Measurements from ENCODE around the gene NPAS2. TPM values are rescaled to one million over a fixed set of nuclear protein-coding genes. Genes with fewer than 3 reads are reported as not detected.

Gene NPAS2
- total RNA-seq, 1 donor from 2014 or later, result 39.4 TPM

DNA sequence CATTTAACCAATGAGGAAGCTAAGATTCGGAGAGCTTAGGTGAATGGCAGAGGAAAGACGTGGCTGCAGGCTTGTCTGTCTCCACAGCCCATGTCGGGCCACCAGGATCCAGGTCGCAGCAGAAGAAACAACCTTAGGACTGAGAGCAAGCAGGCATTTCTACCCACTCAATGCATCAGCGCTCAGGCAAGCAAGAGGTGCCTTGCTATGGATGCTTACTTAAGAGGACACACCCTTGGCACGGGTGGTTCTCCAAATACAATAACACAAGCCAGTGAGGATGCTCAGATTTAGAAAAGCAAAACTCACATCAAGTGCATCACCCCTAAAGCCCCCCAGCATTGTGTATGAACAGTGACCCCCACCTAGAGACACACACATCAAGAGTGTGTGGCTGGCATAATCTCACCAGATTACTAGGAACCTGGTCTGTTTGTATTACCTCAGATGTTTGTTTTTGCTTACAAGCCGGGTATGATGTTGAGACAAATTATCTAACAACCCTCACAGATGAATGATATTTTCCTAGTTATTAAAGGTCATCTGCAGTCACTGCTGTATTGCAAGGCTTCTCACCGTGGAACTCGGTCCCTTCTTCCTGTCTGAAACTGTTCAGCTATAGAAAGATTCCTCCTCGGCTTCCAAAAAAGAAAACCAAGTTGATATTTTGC is 34.2 kb upstream of the NPAS2 start:
- no peaks in the 10 kb centered on the region for H3K79me2 ChIP-seq (ENCODE audit: low read depth)
- no peak overlapping the region for H3K4me2 ChIP-seq

DNA sequence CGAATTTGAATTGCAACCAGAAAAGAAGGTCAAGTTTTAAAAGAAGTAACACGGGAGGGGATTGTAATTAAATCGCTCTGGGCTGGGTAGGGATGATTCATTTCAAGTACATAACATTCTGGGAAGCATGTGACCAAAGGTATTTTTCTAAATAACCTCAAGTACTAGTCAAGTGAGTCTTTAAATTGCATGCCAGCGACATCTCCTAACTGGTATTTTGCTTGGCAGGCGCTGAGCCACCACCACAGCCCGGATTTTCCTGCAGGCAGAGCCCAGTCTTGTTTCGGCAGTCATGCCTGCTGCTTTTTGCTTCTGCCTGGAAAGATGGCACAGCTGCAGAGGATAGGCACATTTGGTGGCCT is 33.7 kb upstream of the NPAS2 start:
- Histone ChIP-seq H2AFZ (replicated peaks) (no peak overlapping the region), H3K4me3 (no peak overlapping the region), H3K4me2 (no peak overlapping the region), H3K9me3 (ENCODE audit: low read depth) (no peaks in the 10 kb centered on the region), H3K36me3 (no peaks in the 10 kb centered on the region), H3K4me1 (peaks cover 7% of the 10 kb centered on the region), H3K27ac (no peak overlapping the region), H4K20me1 (ENCODE audit: low read depth) (no peaks in the 10 kb centered on the region), H3K27me3 (no peaks in the 10 kb centered on the region), H3K9ac (no peak overlapping the region), H3K79me2 (ENCODE audit: low read depth) (no peaks in the 10 kb centered on the region), H3F3A (ENCODE audit: low read depth) (no peaks in the 10 kb centered on the region)
- TF ChIP-seq, protein P1, sequence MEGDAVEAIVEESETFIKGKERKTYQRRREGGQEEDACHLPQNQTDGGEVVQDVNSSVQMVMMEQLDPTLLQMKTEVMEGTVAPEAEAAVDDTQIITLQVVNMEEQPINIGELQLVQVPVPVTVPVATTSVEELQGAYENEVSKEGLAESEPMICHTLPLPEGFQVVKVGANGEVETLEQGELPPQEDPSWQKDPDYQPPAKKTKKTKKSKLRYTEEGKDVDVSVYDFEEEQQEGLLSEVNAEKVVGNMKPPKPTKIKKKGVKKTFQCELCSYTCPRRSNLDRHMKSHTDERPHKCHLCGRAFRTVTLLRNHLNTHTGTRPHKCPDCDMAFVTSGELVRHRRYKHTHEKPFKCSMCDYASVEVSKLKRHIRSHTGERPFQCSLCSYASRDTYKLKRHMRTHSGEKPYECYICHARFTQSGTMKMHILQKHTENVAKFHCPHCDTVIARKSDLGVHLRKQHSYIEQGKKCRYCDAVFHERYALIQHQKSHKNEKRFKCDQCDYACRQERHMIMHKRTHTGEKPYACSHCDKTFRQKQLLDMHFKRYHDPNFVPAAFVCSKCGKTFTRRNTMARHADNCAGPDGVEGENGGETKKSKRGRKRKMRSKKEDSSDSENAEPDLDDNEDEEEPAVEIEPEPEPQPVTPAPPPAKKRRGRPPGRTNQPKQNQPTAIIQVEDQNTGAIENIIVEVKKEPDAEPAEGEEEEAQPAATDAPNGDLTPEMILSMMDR (IDR thresholded peaks at IDR 0.05), result no peak
- TF ChIP-seq EZH2 (IDR thresholded peaks at IDR 0.05) (no peak), EZH2phosphoT487 (IDR thresholded peaks at IDR 0.05) (no peak)
- no peak for DNase-seq (ENCODE audit: low spot score)
- Mint-ChIP-seq H3K27ac (no peak overlapping the region), H3K9me3 (peaks cover 2% of the 10 kb centered on the region), H3K4me1 (no peaks in the 10 kb centered on the region), H3K4me3 (no peak overlapping the region), H3K27me3 (ENCODE audit: insufficient read depth, low read depth) (peaks cover 5% of the 10 kb centered on the region), H3K36me3 (no peaks in the 10 kb centered on the region)

More for the DNA sequence above, 34.2 kb upstream of the NPAS2 start:
- H3K27me3 ChIP-seq, result no peaks in the 10 kb centered on the region
- no peaks in the 10 kb centered on the region for H3K36me3 ChIP-seq
- peaks cover 2% of the 10 kb centered on the region for H3K9me3 Mint-ChIP-seq
- no peak overlapping the region for H3K4me3 Mint-ChIP-seq
- no peaks in the 10 kb centered on the region for H3K4me1 Mint-ChIP-seq
- H3K4me3 ChIP-seq, result no peak overlapping the region
- H3K4me1 ChIP-seq, result peaks cover 7% of the 10 kb centered on the region
- no peaks in the 10 kb centered on the region for H3F3A ChIP-seq (ENCODE audit: low read depth)
- H3K27ac Mint-ChIP-seq, result no peak overlapping the region
- no peaks in the 10 kb centered on the region for H3K9me3 ChIP-seq (ENCODE audit: low read depth)
- H4K20me1 ChIP-seq (ENCODE audit: low read depth), result no peaks in the 10 kb centered on the region
- TF ChIP-seq EZH2phosphoT487 (IDR thresholded peaks at IDR 0.05) (no peak), EZH2 (IDR thresholded peaks at IDR 0.05) (no peak)
- TF ChIP-seq, protein P1 (IDR thresholded peaks at IDR 0.05), result no peak
- H3K27ac ChIP-seq, result no peak overlapping the region
- no peak overlapping the region for H3K9ac ChIP-seq
- peaks cover 5% of the 10 kb centered on the region for H3K27me3 Mint-ChIP-seq (ENCODE audit: insufficient read depth, low read depth)
- H3K36me3 Mint-ChIP-seq, result no peaks in the 10 kb centered on the region
- H2AFZ ChIP-seq (replicated peaks), result no peak overlapping the region
- no peak for DNase-seq (ENCODE audit: low spot score)

DNA sequence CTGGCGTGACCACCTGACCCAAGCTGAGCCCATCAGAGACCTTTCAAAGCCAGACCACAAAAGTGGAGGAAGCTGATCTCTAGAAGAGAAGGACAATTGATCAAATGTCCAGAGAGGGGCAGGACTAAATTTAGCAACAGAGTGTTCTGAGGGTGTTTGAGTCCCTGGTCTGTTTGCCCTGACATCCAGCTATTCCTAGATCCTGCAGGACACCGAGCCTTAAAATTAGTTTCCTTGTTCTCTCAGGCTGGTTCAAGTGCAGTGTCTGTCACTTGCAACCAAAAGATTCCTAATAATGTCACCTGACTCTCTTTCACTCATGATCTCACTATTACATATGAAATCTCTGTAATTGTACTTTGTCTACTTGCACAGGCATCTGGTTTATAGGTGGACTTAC is 33.0 kb upstream of the NPAS2 start:
- no peak for TF ChIP-seq EZH2 (IDR thresholded peaks at IDR 0.05)
- TF ChIP-seq, protein P1 (IDR thresholded peaks at IDR 0.05), result no peak
- TF ChIP-seq EZH2phosphoT487 (IDR thresholded peaks at IDR 0.05), result no peak
- Mint-ChIP-seq H3K27me3 (ENCODE audit: insufficient read depth, low read depth) (peaks cover 6% of the 10 kb centered on the region), H3K36me3 (no peaks in the 10 kb centered on the region), H3K27ac (no peak overlapping the region), H3K4me1 (no peaks in the 10 kb centered on the region), H3K4me3 (no peak overlapping the region), H3K9me3 (peaks cover 2% of the 10 kb centered on the region)
- Histone ChIP-seq H3K79me2 (ENCODE audit: low read depth) (no peaks in the 10 kb centered on the region), H3F3A (ENCODE audit: low read depth) (no peaks in the 10 kb centered on the region), H3K27ac (no peak overlapping the region), H3K4me2 (no peak overlapping the region), H3K36me3 (no peaks in the 10 kb centered on the region), H3K4me1 (peaks cover 4% of the 10 kb centered on the region), H3K4me3 (no peak overlapping the region), H2AFZ (replicated peaks) (no peak overlapping the region), H4K20me1 (ENCODE audit: low read depth) (no peaks in the 10 kb centered on the region), H3K27me3 (no peaks in the 10 kb centered on the region), H3K9ac (no peak overlapping the region), H3K9me3 (ENCODE audit: low read depth) (no peaks in the 10 kb centered on the region)
- DNase-seq (ENCODE audit: low spot score), result no peak
